GM21423 (cell line): ENCODE measurements around the gene HSDL1.

Source experiments
- ATAC-seq: cut with Tn5 transposase; IDR thresholded peaks from one replicate; pipeline ENCODE4 v1.9.1; 2021; ENCODE audit warnings: mild to moderate bottlenecking, moderate library complexity; ENCODE audit not compliant: unreplicated experiment

The HSDL1 gene

DNA sequence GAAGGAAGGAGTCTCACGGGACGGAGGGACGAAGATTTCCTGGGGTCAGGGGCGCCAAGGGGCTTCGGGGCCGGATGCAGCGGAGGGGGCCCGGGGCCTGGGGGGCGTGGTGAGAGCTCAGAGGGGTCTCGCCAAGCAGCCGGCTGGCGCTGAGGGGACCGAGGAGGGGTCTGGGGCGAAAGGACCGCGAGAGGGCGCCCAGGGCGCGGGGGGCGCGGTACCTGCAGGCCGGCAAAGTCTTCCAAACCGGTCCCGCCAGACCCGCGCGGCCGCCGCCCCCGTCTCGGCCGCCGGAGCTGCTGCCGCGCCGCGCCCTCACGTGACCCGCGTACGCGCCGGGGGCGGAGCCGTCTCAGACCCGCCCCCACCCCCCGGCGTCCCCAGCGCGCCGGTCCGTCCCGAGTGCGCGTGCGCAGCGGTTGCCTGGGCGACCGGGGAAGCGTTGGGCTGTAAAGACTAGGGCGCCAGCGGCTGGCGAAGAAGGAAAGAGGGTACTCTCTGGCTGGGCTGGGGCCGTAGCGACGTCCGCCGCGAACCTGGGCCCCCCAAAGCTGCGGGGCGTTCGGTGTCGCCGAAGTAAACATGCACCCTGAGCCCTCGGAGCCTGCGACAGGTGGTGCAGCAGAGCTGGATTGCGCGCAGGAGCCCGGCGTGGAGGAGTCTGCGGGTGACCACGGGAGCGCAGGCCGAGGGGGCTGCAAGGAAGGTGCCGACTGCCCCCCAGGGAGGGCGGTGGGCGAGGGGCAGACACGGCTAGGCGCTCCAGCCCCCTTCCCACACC lies at the start of gene HSDL1, which contains the start of gene DNAAF1:
Gene HSDL1, minus strand, starts transcription at position 319 of the 781 bp plus-strand sequence. CDS start 13,856 bp downstream, outside the sequence.
Gene DNAAF1, plus strand, starts transcription at position 450 of the 781 bp plus-strand sequence. Its CDS starts 133 bp downstream, at position 583.
- ATAC-seq = peak; percentile 92

GRCh38 chr16:84194018-84194417 lies 49.0 kb upstream of the HSDL1 start:
- no peak for ATAC-seq

GRCh38 chr16:84193480-84193879 lies 48.5 kb upstream of the HSDL1 start:
- ATAC-seq = no peak

DNA sequence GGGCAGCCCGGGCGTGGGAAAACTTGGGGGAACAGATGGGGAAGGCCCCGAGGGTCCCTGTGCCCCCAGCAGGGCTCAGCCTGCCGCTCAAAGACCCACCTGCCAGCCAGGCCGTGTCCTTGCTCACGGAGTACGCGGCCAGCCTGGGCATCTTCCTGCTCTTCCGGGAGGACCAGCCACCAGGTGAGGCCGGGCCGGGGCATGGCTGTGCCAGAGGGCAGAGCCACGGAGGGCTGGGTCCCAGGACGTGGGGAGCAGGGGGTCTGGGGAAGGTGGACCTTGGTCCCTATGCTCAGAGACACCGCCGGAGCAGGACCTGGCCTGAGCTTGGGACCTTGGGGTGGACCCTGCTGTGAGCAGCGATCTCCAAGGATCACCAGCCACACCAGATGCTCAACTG lies 46.5 kb upstream of the HSDL1 start:
- no peak for ATAC-seq

DNA sequence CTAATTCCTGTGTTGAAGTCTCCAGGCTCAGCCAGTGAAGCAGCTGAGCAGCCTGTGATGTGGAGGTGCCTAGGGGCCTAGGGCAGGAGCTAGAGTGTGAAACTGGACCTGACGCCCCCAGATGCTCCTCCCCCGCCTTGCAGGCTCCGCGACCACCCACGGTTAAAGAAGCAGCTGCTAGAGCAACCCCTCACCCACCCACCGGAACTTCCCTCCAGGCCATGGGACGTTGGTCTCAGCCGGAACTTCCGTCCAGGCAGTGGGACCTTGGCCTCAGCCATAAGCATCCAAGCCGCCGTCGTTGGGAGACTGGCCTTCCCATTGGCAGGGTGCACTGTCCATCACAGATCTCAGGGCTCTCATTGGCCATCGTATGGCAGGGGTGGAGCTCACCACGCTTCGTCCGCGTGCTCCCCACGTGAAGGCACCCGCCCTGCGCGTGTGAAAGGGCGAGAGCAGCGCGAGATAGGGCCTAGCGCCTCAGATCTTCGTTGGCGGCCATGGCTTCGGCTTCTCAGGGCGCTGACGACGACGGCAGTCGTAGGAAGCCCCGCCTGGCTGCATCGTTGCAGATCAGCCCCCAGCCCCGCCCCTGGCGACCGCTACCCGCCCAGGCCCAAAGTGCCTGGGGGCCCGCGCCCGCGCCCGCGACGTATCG lies 45.9 kb upstream of the HSDL1 start, which contains the start of gene ADAD2:
Gene ADAD2, plus strand, starts transcription at position 427 of the 658 bp plus-strand sequence. Its CDS starts 74 bp downstream, at position 501.
- no peak for ATAC-seq

- ATAC-seq = peak; percentile 95
Measured at GRCh38 chr16:84186685-84187437, 41.9 kb upstream of the HSDL1 start, which contains the start of gene TAF1C. Gene TAF1C, minus strand, starts transcription at chr16:84187057. Its CDS starts 2,069 bp downstream, at chr16:84184988.

GRCh38 chr16:84184775-84185174 lies 39.8 kb upstream of the HSDL1 start:
- ATAC-seq = no peak

- ATAC-seq = no peak
Measured at GRCh38 chr16:84183911-84184591, 39.1 kb upstream of the HSDL1 start.

DNA sequence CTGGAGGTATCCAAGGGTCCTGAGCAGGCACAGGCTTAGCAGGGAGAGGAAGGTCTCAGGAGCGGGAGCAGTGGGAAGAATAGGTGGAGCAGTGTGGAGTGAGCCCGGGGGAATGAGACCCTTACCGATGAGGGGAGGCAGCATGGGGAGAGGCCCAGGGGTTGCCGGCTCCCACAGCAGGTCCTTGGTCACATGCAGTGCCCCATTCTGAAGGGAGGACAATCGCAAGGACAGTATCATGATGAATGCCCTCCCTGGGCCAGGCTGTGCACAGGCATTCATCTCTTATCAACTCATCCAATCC lies 38.5 kb upstream of the HSDL1 start:
- ATAC-seq = no peak

DNA sequence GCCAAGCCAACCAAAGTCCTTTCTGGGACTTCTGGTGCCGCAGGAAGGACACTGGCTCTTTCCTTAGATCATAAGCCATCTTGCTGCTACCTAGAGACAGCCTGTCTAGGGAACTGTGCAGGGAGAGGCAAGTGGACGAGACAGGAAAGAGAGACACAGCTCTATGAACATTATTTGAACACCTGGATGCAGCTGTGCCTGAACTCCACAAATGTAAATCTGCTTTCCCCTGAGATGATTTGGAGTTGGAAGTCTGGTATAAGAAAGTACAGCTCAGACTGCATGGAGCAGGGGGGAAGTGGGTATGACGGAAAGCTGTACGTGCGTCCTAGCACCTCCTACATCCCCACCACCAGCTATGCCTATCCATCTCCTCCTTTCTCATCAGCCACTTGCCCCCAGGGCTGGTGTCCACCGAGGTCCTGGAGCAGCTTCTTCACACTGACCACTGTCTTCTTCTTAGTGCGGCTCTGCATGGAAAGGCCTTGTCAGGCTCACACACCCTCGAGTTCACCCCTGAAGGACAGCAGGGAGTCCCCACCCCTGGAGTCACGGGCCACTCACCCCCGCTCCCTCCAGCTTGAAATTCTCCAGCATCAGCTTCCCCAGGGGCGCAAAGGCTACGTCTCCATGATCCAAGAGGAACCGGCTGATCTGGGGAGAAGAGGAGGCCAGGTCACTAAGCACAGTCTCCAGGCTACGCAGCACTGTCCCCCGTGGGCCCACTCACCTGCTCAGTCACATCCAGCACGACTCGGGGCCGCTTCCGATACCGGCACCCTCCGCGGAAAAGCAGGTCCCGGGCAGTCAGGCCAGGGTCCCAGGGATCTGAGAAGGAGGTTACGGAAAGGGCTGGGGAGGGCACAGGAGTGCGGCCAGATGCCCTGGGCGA lies 37.9 kb upstream of the HSDL1 start:
- no peak for ATAC-seq

GRCh38 chr16:84182104-84182503 lies 37.1 kb upstream of the HSDL1 start:
- ATAC-seq = no peak

DNA sequence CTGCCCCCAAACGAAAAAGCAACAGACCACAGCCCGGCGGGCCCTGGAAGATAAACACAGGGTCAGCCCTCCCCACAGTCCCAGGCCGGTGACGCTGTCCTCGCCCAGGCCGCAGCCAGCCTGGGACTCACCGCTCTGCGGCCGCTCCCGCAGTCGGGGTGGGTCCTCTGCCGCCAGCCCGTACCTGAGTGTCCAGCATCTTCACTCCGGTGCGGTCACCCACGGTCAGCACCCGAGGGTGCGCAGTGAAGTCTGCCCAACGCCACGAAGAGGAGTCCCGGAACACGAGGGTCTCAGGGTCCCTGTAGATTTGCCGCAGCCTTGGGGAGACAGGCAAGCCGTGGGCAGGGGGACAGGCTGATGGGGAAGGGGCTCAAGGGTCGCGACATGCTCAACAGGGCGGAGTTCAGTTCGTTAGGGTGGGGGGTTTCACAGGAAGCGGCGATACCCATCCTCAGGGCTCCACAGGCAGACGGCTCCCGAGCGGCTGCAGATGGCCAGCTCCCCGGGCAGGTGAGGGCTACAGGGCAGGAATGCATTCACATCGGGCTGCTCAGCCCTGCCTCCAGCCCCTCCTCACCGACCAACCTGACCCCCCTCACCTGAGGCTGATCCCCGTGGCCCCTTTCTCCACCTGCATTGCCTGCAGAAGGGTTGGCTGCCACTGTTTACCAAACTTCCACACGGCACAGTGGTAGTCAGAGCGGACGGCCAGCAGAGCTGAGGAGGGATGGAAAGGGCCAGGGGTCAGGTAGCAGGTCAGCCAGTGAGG lies 36.4 kb upstream of the HSDL1 start:
- ATAC-seq = no peak

- no peak for ATAC-seq
Measured at GRCh38 chr16:84180519-84181140, 35.7 kb upstream of the HSDL1 start.

DNA sequence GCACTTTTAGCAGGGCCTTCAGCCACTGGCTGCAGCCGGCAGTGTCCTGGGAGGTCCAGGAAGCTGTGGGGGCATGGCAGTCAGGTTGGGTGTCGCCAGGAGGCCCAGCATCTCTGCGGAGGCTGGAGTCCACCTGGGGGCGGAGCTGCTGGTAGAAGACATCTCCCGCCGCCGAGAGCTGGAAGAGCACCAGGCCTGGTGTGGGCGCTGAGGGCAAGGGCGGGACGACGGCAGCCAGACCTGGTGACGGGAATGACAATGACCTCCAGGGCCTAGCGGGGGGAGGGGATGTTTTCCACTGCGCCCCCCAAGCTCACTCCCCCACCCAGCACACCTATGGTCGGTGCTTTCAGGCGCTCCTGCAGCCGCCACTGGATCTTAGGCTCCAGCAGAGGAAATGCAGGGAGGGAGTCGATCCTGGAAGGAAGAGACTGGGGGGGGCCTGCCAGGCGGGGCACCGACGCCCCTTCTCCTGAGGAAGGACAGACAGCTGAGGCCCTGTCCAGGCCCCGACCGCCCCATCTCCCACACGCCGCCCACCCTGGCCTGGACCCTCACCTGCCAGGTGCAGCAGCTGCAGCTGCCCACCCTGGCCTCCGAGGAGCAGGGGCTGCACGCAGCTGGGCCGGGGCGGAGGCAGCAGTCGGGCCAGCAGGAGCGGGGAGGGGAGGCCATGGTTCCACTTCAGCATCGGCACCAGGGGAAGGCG lies 34.8 kb upstream of the HSDL1 start:
- ATAC-seq = no peak

- no peak for ATAC-seq
Measured at GRCh38 chr16:84178892-84179611, 34.1 kb upstream of the HSDL1 start.

DNA sequence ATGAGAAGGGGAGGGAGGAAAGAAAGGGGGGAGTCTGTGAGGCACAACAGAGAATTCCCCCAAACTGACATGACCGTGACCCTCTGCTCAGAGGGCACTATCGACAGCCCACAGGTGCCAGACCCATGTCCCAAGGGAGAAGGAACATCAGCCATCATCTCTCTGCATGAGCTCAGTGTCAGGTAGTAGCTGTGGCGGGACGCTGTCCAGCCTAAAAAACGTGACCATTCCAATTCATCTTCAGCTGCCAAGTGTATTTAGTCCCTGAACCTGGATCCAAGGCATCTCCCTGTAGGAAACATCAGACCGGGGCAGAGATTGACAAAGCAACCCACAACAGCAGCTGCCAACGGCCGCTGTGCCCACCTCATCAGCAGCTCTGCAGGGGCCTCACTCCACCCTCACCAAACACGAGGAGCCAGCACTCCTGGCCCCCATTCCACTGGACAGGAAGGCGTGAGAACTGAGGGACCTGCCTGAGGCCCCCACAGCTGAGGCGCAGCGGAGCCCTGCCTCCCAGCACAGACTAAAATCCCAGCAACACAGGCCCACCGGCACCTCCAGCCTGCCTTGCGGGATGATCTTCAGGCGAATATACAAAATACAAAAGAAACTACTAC lies 33.3 kb upstream of the HSDL1 start:
- ATAC-seq = no peak

GRCh38 chr16:84177741-84178073 lies 32.7 kb upstream of the HSDL1 start:
- no peak for ATAC-seq
